ENCODE measurements around the gene FDX2. TPM values are rescaled to one million over a fixed set of nuclear protein-coding genes. Genes with fewer than 3 reads are reported as not detected.

The FDX2 gene
- total and polyA plus RNA-seq, 8 donors = 5.5 to 30.3 (median 10.0) TPM

DNA sequence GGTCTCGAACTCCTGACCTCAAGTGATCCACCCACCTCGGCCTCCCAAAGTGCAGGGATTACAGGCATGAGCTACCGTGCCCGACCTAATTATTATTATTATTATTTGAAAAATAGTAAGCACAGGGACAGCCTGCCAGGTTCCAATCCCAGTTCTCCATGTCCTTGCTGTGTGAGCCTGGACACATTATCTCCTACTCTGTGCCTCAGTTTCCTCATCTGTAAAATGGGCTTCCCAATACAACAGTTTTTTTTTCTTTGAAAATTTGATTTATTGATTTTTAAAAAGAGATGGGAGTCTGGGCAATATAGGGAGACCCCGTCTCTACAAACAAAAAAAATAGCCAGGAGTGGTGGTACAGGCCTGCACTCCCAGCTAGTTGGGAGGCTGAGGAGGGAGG lies 9.5 kb downstream of the FDX2 start:
- 83 to 91% methylated on average over 5 of the region's 5 CpGs for WGBS, 2 donors
- TF ChIP-seq, protein P1, sequence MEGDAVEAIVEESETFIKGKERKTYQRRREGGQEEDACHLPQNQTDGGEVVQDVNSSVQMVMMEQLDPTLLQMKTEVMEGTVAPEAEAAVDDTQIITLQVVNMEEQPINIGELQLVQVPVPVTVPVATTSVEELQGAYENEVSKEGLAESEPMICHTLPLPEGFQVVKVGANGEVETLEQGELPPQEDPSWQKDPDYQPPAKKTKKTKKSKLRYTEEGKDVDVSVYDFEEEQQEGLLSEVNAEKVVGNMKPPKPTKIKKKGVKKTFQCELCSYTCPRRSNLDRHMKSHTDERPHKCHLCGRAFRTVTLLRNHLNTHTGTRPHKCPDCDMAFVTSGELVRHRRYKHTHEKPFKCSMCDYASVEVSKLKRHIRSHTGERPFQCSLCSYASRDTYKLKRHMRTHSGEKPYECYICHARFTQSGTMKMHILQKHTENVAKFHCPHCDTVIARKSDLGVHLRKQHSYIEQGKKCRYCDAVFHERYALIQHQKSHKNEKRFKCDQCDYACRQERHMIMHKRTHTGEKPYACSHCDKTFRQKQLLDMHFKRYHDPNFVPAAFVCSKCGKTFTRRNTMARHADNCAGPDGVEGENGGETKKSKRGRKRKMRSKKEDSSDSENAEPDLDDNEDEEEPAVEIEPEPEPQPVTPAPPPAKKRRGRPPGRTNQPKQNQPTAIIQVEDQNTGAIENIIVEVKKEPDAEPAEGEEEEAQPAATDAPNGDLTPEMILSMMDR (IDR thresholded peaks at IDR 0.05) = no peak
- Histone ChIP-seq H3K9me3 (no peaks in the 10 kb centered on the region), H3K4me3 (no peak overlapping the region), H3K4me1 (no peaks in the 10 kb centered on the region), H3K27me3 (no peaks in the 10 kb centered on the region), H3K27ac (no peak overlapping the region), H3K36me3 (peaks cover 0 to 3% (median 0%) of the 10 kb centered on the region in 3 donors)
- FAIRE-seq (no peak), ATAC-seq (no peak), DNase-seq (no peak)
- intact Hi-C loops (cut with DNase I) = no loop called here

DNA sequence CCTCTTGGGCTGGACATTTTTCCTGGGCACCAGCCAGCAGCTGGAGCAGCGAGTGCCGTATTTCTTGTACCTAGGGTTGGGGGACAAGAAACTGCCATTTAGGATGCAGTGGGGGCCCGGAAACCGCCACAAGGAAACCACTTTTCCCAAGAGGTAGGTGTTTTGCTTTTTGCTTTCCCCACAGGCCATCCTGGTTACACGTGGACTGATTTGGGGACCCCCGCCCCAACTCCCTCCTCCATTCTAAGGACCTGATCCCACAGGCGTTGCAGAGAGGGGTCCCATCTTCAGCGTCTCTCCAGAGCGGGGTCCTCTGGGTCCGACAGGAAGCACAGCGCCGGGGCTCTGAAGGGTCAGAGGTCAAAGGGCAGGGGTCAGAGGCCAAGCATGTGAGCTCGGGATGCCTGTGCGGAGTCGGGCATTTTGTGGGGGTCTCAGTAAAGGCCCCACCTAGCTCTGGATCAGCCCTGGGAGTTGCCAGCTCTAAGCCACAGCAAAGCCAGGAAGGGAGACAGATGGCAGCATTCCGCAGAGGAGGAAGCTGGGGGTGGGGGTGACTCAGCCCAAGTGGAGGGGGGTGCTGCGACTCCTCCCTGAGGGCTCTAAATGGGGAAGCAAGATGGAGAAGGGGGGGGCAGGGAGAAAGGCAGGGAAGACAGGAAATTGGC lies 10.5 kb downstream of the FDX2 start:
- WGBS, 2 donors = 83 to 85% methylated on average over 17 of the region's 17 CpGs
- FAIRE-seq (no peak), DNase-seq (no peak), ATAC-seq (peak in 2 of 4 donors; percentile 53 to 78)
- no peaks in the 10 kb centered on the region for H3K4me1 ChIP-seq
- TF ChIP-seq, protein P1 (IDR thresholded peaks at IDR 0.05) = no peak
- no peaks in the 10 kb centered on the region for H3K27me3 ChIP-seq
- no peak overlapping the region for H3K27ac ChIP-seq
- H3K36me3 ChIP-seq = peaks cover 0 to 3% (median 0%) of the 10 kb centered on the region in 3 donors
- H3K4me3 ChIP-seq = no peak overlapping the region
- H3K9me3 ChIP-seq = no peaks in the 10 kb centered on the region
- intact Hi-C loops (cut with DNase I) = no loop called here

DNA sequence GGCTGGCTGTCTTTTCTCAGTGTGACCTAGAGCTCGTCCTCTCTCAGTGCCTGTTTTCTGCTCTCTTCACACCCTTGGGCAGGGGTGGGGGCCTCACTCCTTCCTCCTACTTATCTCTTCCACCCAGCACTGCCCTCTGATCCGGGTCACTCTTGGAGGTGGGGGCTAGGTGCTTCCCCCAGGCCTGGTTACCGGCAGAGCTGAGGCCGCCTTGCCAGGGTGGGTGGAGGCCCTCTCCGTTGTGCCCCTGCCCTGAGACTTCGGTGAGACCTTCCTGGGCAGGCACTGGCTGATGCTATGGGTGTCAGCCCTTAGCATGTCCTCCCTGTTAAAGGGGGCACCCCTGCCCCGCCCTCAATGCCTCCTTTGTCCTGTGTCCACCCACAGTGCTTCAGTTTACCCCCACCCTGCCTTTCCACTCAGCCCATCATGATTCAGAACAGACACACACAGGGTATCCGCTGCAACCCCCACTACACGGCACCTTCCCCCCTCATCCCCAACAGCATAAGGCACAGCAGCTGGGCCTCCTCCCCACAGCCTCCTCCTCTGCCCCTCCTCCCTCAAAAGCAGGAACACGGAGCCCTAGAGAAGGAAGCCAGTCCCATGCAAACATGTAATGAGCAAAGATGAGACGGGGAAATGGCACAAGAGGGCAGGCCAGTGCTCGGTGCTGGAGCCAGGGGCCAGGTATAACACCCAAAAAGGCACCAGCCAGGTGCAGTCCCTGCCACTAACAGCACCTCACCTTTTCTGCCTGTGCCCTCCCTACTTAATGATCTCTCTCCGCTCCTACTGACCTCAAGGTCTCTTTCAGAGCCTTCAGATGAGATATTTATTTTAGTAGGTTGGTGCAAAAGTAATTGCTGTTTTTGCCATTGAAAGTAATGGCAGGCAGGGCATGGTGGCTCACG lies 16.0 kb downstream of the FDX2 start:
- H3K4me3 ChIP-seq = no peak overlapping the region
- ATAC-seq = peak in 2 of 4 donors; percentile 19 to 38
- intact Hi-C loops (cut with DNase I) = no loop called here
- no peak overlapping the region for H3K27ac ChIP-seq
- H3K4me1 ChIP-seq = peaks cover 0 to 8% (median 7%) of the 10 kb centered on the region in 3 donors
- DNase-seq = peak in 1 of 6 donors; percentile 23
- peaks cover 0 to 6% (median 0%) of the 10 kb centered on the region in 4 donors for H3K27me3 ChIP-seq
- no peaks in the 10 kb centered on the region for H3K36me3 ChIP-seq
- WGBS, 2 donors = 34 to 45% methylated on average over 14 of the region's 14 CpGs
- TF ChIP-seq, protein P1 (IDR thresholded peaks at IDR 0.05) = no peak
- FAIRE-seq = no peak
- no peaks in the 10 kb centered on the region for H3K9me3 ChIP-seq

DNA sequence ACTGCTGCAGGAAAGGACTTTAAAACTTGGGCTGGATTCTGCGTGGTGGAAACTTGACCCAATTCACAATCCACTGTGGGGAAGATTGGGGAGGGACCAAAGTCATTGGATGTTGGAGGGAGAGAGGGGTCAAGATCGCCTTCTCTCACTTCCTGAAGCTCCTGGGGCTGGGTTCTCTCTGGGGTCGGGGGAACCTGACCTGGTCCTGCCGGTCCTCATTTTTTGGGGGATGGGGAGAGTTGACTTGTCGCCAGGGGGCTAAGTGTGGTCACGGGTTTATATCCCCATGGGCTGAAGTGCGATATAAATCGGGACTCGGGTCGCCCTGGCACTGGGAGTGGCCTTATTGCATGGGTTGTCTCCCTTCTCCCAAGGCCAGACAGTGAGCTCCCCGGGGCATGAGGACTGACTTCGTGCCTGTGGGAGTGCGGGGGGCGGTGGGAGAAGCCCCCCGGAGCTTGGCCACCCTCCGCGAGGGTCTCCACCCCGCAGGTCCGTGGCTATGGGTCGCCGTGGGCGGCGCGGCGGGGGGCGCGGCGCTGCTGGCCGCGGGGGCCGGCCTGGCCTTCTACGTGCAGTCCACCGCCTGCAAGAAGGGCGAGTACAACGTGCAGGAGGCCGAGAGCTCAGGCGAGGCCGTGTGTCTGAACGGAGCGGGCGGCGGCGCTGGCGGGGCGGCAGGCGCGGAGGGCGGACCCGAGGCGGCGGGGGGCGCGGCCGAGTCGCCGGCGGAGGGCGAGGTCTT lies 19.8 kb downstream of the FDX2 start:
- TF ChIP-seq, protein P1 (IDR thresholded peaks at IDR 0.05) = no peak
- no peaks in the 10 kb centered on the region for H3K36me3 ChIP-seq
- H3K27ac ChIP-seq = no peak overlapping the region
- peak overlapping the region in 1 of 4 donors; percentile 39 for H3K4me3 ChIP-seq
- intact Hi-C loops (cut with DNase I) = no loop called here
- peaks cover 0 to 31% (median 5%) of the 10 kb centered on the region in 4 donors for H3K27me3 ChIP-seq
- H3K9me3 ChIP-seq = no peaks in the 10 kb centered on the region
- FAIRE-seq = no peak
- WGBS, 2 donors = 9 to 10% methylated on average over 56 to 58 of the region's 58 CpGs
- H3K4me1 ChIP-seq = peaks cover 11 to 13% (median 12%) of the 10 kb centered on the region in 3 donors
- DNase-seq = no peak
- ATAC-seq = no peak
